PC-3 (cell line): ENCODE measurements around the gene UBAP1L.

Experiments
- CTCF ChIP-seq: fragments of 300-600 bp; sonication (generic); conservative IDR thresholded peaks from 2 replicates; pipeline ENCODE4 v1.5.1; 2017; ENCODE audit warnings: antibody characterized with exemption, low read depth, mild to moderate bottlenecking, low read length
- EZH2phosphoT487 ChIP-seq: fragments of 300-600 bp; sonication (generic); IDR thresholded peaks from 2 replicates; pipeline ENCODE4 v1.6.1; 2018; ENCODE audit warnings: mild to moderate bottlenecking, antibody characterized with exemption, low read length, borderline replicate concordance

- TF ChIP-seq CTCF (no peak), EZH2phosphoT487 (no peak)
Observed at GRCh38 chr15:65059369-65059750, 55.6 kb downstream of the UBAP1L start.
